NCI-H460 (cell line): ENCODE data around the gene RAB11FIP2. TPM values are rescaled to one million over a fixed set of nuclear protein-coding genes. Genes with fewer than 3 reads are reported as not detected.

Source experiments
- DNase-seq: peaks from one replicate; pipeline ENCODE4 v3.0.0-alpha.2; 2016; ENCODE audit warnings: low read depth; ENCODE audit errors: extremely low read depth
- total RNA-seq: library from RNA; depleted of rRNA; stranded (reverse); fragments of >200 nt; shearing (Covaris generic); gene quantifications from 2 replicates; pipeline ENCODE4 v1.2.3, GENCODE V29; 2014

The RAB11FIP2 gene
- total RNA-seq, 1 experiment from 2014 or later, result 41.0 TPM

DNA sequence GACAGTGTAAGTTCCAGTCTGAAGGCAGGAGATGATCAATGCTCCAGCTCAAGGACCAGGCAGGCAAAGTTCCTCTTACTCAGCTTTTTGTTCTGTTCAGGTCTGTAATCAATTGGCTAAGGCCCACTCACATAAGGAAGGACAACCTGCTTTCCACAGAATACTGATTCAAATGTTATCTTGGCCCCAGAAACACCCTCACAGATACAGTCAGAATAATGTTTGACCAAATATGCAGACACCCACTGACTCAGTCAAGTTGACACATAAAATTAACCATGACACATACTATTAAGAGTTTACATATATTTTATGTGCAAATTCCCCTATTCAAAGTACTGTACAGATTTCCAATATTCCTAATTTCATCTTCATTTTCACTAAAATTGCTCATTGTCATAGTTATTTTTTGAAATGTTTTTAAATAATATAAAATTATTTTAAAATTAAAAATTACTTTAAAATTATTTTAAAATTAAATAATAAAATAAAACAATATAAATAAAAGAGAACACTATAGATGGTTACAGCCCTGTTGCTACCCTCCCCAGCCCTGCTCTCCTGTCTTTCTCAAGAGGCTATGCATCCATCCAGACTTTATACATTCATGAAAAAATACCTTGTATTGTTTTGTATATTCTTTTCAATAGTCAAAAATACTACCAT, 59.4 kb downstream of the RAB11FIP2 start:
- no peak for DNase-seq

DNA sequence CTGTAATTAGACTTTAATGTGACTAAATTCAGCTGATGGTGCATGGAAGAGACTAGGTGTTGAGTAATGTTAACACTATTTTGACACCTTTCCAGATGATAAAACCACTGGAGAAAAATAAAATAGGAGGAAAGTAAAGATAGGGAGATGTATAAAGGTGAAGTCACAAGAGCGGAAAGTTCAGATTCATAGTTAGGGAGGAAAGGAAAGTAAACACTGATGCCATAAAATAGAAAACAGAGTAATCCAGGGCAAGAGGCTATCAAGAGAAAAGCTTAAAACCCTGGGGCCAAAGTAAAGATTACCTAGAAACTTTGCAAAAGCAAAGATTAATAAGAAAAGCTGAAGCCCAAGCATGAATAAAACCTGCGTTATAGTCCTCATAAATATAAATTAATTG, 62.8 kb downstream of the RAB11FIP2 start:
- DNase-seq, result no peak

DNA sequence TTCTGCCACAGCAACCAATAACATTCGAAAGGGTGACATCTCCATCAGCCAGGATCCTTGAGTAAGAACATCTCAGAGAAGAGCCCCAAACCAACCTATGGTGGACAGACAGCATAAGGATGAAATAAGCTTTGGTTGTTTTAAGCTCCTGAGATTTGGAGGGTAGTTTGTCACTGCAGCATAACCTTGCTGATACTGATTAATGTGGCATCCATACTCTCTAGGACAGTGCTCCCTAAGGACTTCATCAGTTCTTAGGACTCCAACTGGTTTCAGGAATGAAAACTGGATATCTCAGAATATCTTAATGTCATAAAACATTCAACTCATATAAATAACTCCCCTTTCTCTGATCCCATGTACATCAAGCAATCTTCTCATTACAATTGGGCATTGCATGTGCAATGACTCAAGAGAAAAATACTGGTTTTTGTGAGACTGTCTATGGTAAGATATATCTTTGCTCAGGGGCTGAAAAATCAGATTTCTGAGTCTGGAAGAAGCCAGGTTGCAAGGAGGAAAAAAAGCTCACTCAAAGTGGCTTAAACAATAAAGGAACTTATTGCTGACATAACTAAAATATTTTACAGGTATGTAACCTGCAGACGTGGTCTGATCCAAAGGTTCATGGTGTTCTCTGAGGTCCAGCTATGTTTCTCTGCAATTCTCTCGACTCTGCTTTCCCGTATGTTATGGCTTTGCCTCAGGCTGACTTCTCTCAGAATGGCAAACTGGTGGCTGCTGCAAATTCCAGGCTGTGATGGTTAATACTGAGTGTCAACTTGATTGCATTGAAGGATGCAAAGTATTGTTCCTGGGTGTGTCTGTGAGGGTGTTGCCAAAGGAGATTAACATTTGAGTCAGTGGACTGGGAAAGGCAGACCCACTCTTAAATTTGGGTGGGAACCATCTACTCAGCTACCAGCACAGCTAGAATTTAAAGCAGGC, 65.7 kb downstream of the RAB11FIP2 start:
- DNase-seq, result no peak

DNA sequence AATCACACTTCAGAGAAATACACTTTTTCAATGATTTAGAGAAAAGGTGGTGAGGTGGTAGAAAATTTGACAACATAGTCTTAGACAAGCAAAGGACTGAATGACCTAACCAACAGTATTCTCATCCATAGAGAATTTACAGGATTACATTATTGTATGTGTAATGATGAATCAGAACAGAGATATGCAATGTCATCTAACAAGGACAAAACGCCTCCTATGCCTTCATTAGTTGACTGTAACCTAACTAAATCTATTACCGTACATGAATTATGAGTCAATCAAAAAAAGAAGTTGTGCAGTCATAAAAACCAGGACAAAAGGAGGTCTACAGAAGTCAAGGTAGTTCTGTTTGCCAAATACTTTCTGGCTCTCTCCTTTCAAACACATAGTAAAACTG, 66.5 kb downstream of the RAB11FIP2 start:
- peak; percentile 19 for DNase-seq

DNA sequence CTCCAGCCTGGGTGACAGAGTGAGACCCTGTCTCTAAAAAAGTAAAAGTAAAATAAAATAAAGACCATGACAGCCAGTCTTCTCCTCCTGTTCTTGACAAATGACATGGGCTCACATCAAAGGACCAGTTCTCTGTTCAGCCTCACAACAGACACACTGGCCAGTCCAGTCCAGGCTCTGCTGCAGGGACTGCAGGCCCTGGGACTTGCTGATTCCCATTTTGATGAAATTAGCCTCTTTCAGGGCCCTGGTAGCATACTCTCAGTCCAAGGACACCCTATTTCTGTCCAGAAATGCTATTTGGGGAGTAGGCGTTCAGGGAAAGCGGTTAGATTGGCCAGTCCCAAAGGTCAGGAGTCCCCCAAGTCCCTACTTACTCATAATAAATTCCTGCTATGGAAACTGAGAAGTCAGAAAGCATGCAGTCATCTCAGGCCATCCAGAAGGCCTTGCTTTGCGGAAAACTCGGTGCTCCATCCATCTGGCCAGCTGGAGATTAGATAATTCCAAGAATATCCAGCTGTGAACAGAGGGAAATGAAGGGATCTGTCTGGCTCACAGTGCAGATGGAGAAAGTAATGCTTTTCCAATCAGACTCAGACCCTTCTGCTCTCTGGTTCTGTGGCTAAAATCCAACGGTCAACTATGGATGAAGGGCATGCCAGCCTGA, 74.4 kb downstream of the RAB11FIP2 start:
- DNase-seq, result no peak

DNA sequence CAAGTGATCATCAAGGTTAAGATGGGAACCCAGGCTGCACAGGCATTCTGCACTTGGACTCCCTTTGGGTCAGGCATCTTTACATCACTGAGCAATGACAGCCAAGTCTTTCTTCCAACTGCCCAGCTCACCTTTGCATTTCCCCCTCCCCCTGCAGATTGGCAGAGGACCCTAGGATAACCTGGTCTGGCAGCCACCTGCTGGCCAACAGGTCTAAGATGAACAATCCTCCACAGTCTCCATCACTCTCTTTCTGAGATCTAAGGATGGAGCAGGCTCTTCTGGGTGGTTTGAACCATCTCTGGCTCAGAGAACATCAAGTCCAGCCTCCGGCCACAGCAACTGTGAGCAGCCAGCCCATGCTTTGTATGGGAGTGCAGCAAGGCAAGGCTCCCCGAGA, 75.8 kb downstream of the RAB11FIP2 start:
- DNase-seq, result no peak

DNA sequence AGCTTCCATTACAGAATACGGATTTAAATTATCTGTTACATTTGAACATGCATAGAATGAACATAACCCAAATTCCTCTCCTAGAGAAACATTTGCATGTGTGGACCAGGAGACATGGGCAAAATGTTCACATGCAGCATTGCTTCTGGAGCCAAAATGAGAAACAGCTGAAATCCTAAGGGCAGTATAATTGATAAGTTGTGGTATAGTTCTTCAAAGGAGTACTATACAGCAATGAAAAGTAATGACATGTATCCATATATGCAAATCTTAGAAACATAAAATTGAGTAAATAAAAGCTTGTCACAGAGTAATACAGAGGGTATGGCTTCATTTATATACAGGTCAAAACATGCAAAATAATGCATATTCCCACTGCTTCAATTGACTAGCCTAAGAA, 77.1 kb downstream of the RAB11FIP2 start:
- no peak for DNase-seq

DNA sequence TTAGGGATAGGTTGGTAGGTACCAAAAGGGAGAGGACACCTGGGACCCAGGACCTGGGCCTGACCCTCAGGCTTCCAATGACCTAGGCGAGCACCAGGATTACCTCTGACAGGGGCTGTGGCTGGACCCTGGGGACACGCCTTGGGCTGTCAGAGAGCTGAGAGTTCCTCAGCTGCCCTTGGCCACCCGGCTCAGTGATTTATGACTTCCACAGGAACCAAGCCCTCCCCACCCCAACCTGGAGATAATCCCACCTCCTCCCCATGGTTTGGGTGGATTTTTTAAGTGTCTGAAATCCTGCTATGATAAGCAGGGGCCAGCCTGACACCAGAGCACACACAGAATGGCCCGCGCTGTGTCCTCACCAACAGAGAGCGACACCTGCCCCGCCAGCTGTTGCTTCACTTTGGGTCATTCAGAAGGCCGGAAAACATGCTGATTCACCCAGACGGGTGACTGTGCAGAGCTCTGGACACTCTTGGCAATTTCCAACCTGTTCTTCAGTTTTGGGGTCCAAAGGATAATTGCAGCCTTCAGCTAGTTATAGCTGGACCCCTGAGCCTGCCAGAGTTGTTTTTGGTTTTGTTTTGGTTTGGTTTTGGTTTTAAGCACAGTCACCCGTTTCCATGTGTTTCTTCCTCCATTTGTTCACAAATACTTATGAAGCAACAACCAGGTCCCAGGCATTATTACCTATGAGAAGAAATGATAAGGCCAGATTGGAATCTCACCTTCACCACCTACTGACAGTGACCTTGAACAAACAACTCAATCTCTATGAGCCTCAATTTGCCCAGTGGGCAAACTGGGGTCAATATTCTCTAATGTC, 78.2 kb downstream of the RAB11FIP2 start:
- no peak for DNase-seq

DNA sequence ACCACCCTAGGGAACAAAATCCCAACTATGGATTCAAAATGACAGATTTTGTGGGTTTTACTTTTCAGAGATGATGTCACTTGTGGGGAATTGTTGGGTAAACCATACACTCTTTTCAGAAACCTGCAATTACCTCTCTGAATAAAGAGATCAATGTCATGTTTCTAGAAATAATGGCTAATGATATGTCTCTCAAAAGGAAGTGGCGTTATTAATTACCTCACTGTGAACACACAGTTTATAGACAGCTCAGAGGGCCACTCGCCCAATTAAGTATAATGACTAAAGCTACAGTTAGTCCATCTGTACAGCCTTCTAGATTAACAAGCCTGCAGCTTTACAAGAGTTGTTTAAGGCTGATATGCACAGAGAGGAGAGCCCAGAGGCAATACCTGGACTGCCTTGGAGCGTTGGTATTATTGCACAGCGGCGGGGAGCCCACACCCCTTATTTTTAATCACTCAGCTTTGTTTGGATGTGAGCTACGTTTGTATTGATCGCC, 79.5 kb downstream of the RAB11FIP2 start:
- DNase-seq, result no peak

DNA sequence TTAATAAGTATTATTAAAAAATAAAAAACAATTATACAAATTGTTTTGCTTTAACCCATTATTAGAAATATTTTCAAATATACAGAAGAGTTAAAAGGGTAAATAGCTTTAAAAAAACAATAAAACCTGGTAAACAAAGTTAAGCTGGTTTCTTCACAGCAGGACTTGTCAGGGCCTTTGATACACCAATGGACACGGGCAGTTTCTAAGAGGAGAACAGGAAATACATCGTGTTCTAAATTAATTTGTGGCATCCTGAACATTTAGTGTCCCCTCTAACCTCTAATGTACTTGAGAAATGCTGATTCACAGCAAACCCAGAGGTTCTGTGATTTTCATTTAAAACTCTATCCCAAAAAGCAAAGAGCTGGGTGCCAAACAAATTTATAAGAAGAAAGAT, 80.8 kb downstream of the RAB11FIP2 start:
- DNase-seq, result no peak

DNA sequence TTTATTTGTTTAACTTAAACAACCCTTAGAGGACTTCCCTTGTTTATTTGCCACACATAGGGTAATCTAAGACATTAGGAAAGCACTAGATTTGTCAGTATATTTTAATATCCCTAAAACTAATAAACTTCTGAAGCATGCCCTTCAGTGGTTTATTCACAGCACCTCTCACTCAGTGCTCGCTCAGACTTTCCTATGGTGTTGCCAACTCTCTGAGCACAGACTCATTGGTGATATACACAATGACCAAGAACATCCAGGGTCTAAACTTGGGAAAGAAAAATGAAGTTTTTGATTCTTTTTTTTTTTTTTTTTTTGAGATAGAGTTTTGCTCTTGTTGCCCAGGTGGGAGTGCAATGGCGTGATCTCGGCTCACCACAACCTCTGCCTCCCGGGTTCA, 82.2 kb downstream of the RAB11FIP2 start:
- DNase-seq, result no peak

DNA sequence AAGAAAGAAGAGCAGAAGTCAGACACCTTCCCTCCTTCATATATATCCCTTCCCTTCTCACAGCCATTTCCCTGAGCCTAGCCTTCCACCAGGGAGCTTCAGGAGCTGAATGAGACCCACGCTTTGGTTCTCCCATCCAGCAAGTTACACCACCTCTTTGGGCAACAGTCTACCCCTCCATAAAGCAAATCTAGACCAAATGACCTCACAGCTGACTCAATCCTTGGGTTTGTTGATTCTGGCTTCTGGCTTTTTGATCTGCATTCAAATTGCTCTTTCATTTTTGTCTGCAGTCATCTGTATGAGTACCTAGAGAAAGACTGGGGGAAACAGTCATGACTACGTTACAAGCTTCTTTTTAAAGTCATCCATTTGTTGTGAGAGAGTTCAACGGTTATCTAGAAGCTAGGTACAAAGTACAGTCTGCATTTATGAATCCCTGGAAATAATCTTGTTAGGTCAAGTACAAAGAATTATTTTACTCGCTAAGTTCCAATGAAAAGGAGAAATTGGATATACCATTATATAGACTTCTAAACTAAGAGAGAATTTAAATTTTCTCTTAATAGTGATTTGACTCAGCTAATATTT, 86.3 kb downstream of the RAB11FIP2 start:
- no peak for DNase-seq

DNA sequence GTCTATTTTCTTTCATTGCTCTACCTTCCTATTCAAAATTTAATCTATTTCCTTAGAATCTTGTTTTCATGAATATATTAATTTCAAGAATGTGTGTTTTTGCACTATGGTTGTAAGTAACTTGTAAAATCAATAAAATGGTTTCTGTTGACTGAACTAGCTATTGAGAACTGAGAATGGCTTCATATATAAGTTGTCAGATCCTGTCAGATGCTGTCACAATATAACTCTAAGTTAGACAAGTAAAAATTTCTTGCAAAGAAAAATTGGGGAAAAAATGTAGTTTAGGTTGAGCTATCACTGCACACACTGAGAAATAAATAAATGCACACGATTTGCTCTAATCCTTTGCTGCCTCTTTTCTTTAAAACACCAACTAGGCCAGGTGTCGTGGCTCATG, 89.8 kb downstream of the RAB11FIP2 start:
- no peak for DNase-seq

DNA sequence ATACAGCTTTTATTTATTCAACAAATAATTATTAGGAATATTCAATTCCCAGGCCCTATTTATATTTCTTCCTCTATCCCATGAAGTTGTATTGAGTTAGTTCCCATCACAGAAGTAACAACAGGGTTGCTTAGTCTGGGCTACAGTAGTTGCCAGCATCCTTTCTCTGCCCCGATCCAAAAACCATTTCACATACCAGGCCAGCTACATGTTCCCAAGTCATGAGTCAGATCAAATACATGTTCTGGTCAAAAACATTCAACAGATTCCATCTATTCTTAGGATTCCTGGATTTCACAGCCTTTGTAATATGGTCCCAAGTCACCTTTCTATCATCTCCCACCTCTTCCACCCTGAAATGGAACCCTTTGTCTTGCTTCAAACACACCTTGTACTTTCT, 91.6 kb downstream of the RAB11FIP2 start:
- DNase-seq, result no peak
